Measurements from ENCODE around the gene NKD1. TPM values are rescaled to one million over a fixed set of nuclear protein-coding genes. Genes with fewer than 3 reads are reported as not detected.

The NKD1 gene
- total and polyA plus RNA-seq, 2 experiments from 2014 or later, result 0.86 to 1.4 TPM

DNA sequence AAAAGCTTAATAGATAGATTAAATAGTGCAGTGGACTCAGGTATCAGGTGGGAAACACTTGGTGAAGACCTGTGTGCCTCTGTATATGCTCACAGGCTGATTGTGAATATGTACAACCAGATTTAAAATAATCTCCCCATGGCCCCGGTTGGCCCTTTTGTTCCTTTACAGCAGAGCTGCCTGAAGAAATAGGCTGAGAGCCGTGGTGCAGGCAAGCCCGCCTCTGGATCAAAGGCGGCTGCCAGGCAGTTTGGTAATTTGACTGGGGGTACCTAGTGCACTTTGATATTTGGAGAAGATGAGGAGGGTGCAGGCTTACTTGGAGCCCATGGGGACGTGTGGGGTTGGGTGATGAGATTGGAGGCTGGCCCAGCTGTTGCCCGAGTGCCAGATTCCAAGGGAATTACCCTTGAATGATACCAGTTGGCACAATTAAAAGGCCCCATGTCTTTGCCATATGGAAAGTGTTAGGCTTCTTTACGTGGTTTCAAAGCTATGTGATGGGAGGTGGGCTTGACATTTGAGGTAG is 5.0 kb downstream of the NKD1 start:
- H3K27ac ChIP-seq, result no peak overlapping the region
- DNase-seq (ENCODE audit: low read depth in 1 of 2, low spot score in 1 of 2), result no peak
- H3K27me3 ChIP-seq, result peaks cover 22% of the 10 kb centered on the region
- no peaks in the 10 kb centered on the region for H3K36me3 ChIP-seq
- H3K4me1 ChIP-seq (ENCODE audit: low read depth), result no peaks in the 10 kb centered on the region
- H3K4me3 ChIP-seq, result no peak overlapping the region
- no peaks in the 10 kb centered on the region for H3K9me3 ChIP-seq (ENCODE audit: low read depth)
- TF ChIP-seq, protein P1, sequence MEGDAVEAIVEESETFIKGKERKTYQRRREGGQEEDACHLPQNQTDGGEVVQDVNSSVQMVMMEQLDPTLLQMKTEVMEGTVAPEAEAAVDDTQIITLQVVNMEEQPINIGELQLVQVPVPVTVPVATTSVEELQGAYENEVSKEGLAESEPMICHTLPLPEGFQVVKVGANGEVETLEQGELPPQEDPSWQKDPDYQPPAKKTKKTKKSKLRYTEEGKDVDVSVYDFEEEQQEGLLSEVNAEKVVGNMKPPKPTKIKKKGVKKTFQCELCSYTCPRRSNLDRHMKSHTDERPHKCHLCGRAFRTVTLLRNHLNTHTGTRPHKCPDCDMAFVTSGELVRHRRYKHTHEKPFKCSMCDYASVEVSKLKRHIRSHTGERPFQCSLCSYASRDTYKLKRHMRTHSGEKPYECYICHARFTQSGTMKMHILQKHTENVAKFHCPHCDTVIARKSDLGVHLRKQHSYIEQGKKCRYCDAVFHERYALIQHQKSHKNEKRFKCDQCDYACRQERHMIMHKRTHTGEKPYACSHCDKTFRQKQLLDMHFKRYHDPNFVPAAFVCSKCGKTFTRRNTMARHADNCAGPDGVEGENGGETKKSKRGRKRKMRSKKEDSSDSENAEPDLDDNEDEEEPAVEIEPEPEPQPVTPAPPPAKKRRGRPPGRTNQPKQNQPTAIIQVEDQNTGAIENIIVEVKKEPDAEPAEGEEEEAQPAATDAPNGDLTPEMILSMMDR (IDR thresholded peaks at IDR 0.05; ENCODE audit: low read depth, low read length), result no peak

DNA sequence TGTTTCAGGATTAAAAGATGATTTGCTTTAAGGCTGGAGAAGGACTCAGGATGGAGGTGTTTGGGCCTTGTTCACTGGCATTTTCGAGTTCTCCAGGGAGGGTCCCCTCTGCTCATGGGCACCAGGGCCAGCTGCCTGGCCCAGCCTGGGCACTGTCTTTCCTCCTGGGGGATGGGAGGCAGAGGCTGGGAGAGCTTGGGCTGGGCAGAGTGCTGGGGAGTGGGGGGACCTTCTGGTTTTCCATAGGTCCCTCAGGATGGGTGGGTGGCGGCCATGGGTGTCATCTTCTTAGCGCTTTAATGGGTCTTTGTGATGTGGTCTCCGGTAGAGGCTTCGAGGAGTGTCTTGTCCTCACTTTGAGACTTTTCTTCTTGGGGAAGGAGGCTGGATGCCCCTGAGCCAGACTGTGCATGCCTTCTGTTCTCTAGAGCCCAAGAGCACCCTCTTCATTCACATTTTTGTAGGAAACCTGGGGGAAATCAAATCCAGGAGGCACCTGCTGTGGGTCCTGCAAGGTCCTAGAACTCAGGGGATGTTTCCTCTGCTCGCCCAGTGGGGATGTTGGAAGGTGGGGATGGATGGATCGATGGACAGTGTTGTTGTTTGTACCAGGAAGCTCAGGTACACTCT is 5.7 kb downstream of the NKD1 start:
- Histone ChIP-seq H3K27ac (no peak overlapping the region), H3K4me1 (ENCODE audit: low read depth) (no peaks in the 10 kb centered on the region), H3K27me3 (peaks cover 17% of the 10 kb centered on the region), H3K9me3 (ENCODE audit: low read depth) (no peaks in the 10 kb centered on the region), H3K36me3 (no peaks in the 10 kb centered on the region), H3K4me3 (no peak overlapping the region)
- no peak for DNase-seq (ENCODE audit: low read depth in 1 of 2, low spot score in 1 of 2)
- TF ChIP-seq, protein P1 (IDR thresholded peaks at IDR 0.05; ENCODE audit: low read depth, low read length), result no peak

DNA sequence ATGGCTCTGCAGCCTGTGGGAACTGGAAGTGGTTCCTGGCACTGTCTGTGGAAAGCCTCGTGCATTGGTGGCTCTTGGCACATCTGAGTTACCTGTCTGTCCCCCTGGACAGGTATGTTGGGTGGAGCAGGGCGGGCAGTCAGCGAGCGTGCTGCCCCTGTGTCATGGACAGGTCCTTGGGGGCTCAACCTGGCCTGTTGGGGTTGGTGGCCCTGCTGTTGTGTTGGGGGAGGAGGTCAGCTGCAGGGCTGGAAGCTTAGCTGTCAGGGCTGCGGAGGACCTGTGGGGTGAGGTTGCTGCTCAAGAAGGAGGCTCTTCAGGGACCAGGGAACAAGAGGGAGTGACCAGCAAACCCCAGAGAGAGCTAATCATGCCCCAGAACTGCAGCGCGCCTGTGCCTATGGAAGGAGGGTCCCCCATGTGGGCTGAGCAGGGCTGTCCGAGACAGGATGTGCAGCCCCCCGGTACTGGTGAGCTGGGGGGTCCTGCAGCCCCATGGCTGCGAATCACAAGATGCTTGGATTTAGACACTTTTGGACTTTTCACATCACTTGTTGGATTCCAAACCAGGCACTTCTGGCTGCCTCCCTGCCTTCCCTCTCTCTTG is 7.2 kb downstream of the NKD1 start:
- DNase-seq (ENCODE audit: low read depth in 1 of 2, low spot score in 1 of 2), result no peak
- no peaks in the 10 kb centered on the region for H3K9me3 ChIP-seq (ENCODE audit: low read depth)
- H3K36me3 ChIP-seq, result no peaks in the 10 kb centered on the region
- H3K27me3 ChIP-seq, result peaks cover 3% of the 10 kb centered on the region
- H3K4me3 ChIP-seq, result no peak overlapping the region
- no peaks in the 10 kb centered on the region for H3K4me1 ChIP-seq (ENCODE audit: low read depth)
- no peak overlapping the region for H3K27ac ChIP-seq
- TF ChIP-seq, protein P1 (IDR thresholded peaks at IDR 0.05; ENCODE audit: low read depth, low read length), result no peak

DNA sequence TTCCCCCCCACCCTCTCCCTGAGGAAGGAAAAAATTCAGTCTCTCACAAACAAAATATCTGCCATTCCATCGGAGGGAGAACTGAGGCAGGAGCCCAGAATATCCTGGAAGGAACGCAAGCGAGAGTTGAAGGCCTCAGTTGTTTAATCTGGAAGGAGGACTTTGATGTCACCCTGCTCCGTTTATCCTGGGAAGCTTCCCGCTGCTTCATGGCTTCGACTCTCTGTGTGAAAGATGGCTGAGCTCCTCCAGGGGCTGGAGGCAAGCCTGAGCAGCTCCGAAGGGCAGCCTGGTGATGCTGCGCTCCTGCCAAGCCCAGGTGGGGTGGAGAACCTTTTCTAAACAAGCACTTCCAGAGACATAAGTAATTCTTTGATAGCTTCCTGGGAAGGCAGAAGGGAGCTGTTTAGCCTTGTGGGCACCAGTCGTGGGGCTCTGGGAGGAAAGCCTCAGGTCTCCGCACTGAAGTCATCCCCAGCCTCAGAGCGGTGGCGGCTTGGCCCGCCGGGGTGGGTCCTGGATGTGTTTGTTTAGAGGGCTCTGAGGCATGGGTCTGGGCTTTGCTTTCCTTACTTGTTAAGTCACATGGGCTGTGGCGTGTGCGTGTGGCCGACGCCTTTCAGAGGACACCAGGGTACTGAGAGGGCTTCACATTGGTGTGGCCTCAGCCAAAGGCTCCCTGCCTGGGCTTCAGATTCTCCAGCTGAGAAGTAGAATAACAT is 7.9 kb downstream of the NKD1 start:
- H3K4me1 ChIP-seq (ENCODE audit: low read depth), result no peaks in the 10 kb centered on the region
- no peak overlapping the region for H3K4me3 ChIP-seq
- no peaks in the 10 kb centered on the region for H3K27me3 ChIP-seq
- DNase-seq (ENCODE audit: low read depth in 1 of 2, low spot score in 1 of 2), result no peak
- TF ChIP-seq, protein P1 (IDR thresholded peaks at IDR 0.05; ENCODE audit: low read depth, low read length), result no peak
- no peaks in the 10 kb centered on the region for H3K9me3 ChIP-seq (ENCODE audit: low read depth)
- H3K27ac ChIP-seq, result no peak overlapping the region
- no peaks in the 10 kb centered on the region for H3K36me3 ChIP-seq

DNA sequence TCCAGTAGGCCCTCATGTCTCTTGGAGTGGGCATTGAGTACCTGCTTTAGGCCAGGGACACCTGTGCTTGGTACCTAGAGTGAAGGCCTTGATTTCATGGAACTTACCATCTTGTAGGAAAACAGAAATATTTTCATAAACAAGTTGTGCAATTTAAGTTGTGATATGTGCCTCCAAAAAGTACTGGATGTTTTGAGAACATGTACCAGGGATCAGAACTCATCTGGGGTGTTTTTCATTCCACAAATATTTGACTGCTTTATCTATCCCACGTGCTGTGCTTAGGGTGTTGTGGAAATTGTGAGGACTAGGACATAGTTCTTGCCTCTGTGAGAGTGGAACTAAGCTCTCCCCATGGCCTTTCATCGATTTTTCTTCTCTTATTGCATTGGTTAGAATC is 8.8 kb downstream of the NKD1 start:
- TF ChIP-seq, protein P1 (IDR thresholded peaks at IDR 0.05; ENCODE audit: low read depth, low read length), result no peak

More for the DNA sequence above, 8.8 kb downstream of the NKD1 start:
- no peaks in the 10 kb centered on the region for H3K27me3 ChIP-seq
- DNase-seq (ENCODE audit: low read depth in 1 of 2, low spot score in 1 of 2), result peak in 1 of 2 donors; percentile 9
- no peaks in the 10 kb centered on the region for H3K4me1 ChIP-seq (ENCODE audit: low read depth)
- H3K27ac ChIP-seq, result no peak overlapping the region
- no peaks in the 10 kb centered on the region for H3K36me3 ChIP-seq
- no peak overlapping the region for H3K4me3 ChIP-seq
- no peaks in the 10 kb centered on the region for H3K9me3 ChIP-seq (ENCODE audit: low read depth)
